A673 (cell line): Measurements from ENCODE around the gene FGGY. TPM values are rescaled to one million over a fixed set of nuclear protein-coding genes. Genes with fewer than 3 reads are reported as not detected.

Experiments
- BruUV-seq: library from RNA; stranded (reverse); fragments of 400-500 nt; replicated peaks from 2 replicates; lab custom pipeline; 2021; lab: Mats Ljungman, UMichigan
- CTCF ChIA-PET: fragments of 300-600 bp; sonication (Branson Sonifier 250); formaldehyde crosslinking; loops from one replicate; lab custom pipeline; 2022; ENCODE audit warnings: antibody characterized with exemption; lab: Charles Lee
- POLR2A ChIA-PET: fragments of 300-600 bp; sonication (Branson Sonifier 250); formaldehyde crosslinking; loops from one replicate; lab custom pipeline; 2022; ENCODE audit warnings: antibody characterized with exemption; ENCODE audit not compliant: low non-redundant PET; lab: Charles Lee
- DNase-seq: peaks from one replicate; pipeline ENCODE4 v3.0.0-alpha.2; 2015; ENCODE audit warnings: low spot score
- H3K27ac ChIP-seq: fragments of 200-600 bp; sonication (generic); 2 replicates; pipeline ENCODE4 v1.5.1; 2016; ENCODE audit warnings: mixed run types, low read depth, mild to moderate bottlenecking, mixed read lengths, antibody characterized with exemption, low read length; ENCODE audit not compliant: poor library complexity, severe bottlenecking
- H3K27me3 ChIP-seq: fragments of 200-600 bp; sonication (generic); replicated peaks from 2 replicates; pipeline ENCODE4 v1.6.1; 2017; ENCODE audit warnings: mixed run types, low read depth, mild to moderate bottlenecking, mixed read lengths, antibody characterized with exemption, low read length; ENCODE audit not compliant: insufficient read depth, poor library complexity
- H3K36me3 ChIP-seq: fragments of 200-600 bp; sonication (generic); 2 replicates; pipeline ENCODE4 v1.6.1; 2016; ENCODE audit warnings: mixed run types, mild to moderate bottlenecking, mixed read lengths, antibody characterized with exemption, low read length; ENCODE audit not compliant: insufficient read depth, poor library complexity, severe bottlenecking
- H3K4me1 ChIP-seq: fragments of 200-600 bp; sonication (generic); 2 replicates; pipeline ENCODE4 v1.6.1; 2017; ENCODE audit warnings: mixed run types, mild to moderate bottlenecking, mixed read lengths, antibody characterized with exemption, low read length; ENCODE audit not compliant: insufficient read depth, poor library complexity, severe bottlenecking
- H3K4me3 ChIP-seq: fragments of 200-600 bp; sonication (generic); 2 replicates; pipeline ENCODE4 v1.5.1; 2016; ENCODE audit warnings: low read depth, mixed run types, mild to moderate bottlenecking, mixed read lengths, low read length; ENCODE audit not compliant: poor library complexity, severe bottlenecking
- H3K9me3 ChIP-seq: fragments of 200-600 bp; sonication (generic); 2 replicates; pipeline ENCODE4 v1.6.1; 2016; ENCODE audit warnings: mixed run types, low read depth, mild to moderate bottlenecking, mixed read lengths, antibody characterized with exemption, low read length; ENCODE audit not compliant: poor library complexity, severe bottlenecking
- EZH2 ChIP-seq: fragments of 200-600 bp; sonication (generic); IDR thresholded peaks from 2 replicates; pipeline ENCODE4 v1.6.1; 2017; ENCODE audit warnings: borderline replicate concordance, low read depth, mild to moderate bottlenecking, mixed read lengths, antibody characterized with exemption, low read length; ENCODE audit not compliant: poor library complexity, severe bottlenecking
- intact Hi-C: fragments of 100-400 bp; cut with micrococcal nuclease; formaldehyde crosslinking; loops from one replicate; pipeline ENCODE4 v1.10.0; 2022; ENCODE audit not compliant: unreplicated experiment
- total RNA-seq: library from RNA; stranded (reverse); gene quantifications from 2 replicates; pipeline ENCODE4 v1.2.3, GENCODE V29; 2021
- TF ChIP-seq, protein P1 (sequence below): fragments of 300-800, 200-600 bp; sonication (generic); conservative IDR thresholded peaks from 2 replicates; pipeline ENCODE4 v1.5.1; 2017; ENCODE audit warnings: low read depth, mild to moderate bottlenecking, antibody characterized with exemption, low read length, moderate library complexity, mixed read lengths

The FGGY gene
- total RNA-seq, 1 experiment from 2014 or later = 2.6 TPM

DNA sequence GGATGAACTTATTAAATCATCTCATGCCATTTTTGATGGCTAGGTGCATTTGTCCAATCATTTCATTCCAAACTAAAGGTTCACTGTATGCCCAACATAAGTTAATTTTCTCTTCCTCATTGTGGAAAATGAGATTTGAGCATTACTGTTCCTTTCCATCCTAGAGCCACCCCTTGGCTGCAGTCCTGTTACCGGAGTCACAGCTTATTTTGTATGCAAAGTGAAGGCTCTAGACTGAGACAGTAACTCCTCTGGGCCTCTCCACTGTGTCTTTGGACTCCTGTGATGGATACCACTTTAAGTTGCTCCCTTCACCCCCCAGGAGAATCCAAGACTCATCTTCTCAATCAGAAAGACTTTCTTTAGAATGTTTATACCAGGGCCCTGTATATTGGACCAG lies 59.7 kb downstream of the FGGY start:
- CTCF ChIA-PET = no interaction called here

DNA sequence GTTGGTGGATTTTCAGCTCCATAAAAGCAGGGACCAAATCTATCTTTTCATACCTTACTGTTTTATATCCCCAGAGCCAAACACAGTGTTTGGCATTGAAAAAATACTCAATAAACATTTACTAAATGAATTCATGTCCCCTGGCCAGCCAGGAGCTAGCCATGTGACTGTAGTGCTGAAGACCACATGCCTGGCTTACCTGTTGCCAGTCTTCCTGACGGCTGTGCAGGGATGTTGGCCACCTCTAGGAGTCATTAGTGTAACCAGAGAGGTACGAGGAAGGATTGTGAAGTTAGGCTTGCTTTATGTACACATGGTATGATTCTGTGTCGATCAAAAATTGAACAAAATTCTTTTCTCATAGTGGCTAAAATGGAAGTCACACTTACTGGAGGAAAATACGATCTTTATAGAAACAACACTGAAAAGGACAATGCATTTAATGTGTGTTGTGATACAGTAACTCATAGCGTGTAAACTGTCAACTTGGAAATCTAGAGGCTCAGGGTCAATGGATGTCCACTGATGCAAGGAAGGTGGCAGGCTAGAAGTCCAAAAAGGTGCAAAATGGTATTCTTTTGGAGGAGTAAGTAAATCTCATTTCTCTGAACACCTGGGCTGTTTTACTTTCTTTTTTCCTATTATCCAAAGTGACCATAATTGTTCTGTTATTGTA lies 60.9 kb downstream of the FGGY start:
- DNase-seq = no peak
- Histone ChIP-seq H3K9me3 (no peaks in the 10 kb centered on the region), H3K4me1 (no peaks in the 10 kb centered on the region), H3K27ac (no peak overlapping the region), H3K27me3 (no peaks in the 10 kb centered on the region), H3K36me3 (no peaks in the 10 kb centered on the region), H3K4me3 (no peak overlapping the region)
- POLR2A ChIA-PET = interaction anchor here (0.7 kb wide), 1 partner anchor 511 kb away, joined by 3 read pairs; no protein-coding TSS in a partner anchor
- TF ChIP-seq, protein P1, sequence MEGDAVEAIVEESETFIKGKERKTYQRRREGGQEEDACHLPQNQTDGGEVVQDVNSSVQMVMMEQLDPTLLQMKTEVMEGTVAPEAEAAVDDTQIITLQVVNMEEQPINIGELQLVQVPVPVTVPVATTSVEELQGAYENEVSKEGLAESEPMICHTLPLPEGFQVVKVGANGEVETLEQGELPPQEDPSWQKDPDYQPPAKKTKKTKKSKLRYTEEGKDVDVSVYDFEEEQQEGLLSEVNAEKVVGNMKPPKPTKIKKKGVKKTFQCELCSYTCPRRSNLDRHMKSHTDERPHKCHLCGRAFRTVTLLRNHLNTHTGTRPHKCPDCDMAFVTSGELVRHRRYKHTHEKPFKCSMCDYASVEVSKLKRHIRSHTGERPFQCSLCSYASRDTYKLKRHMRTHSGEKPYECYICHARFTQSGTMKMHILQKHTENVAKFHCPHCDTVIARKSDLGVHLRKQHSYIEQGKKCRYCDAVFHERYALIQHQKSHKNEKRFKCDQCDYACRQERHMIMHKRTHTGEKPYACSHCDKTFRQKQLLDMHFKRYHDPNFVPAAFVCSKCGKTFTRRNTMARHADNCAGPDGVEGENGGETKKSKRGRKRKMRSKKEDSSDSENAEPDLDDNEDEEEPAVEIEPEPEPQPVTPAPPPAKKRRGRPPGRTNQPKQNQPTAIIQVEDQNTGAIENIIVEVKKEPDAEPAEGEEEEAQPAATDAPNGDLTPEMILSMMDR = no peak
- no peak for TF ChIP-seq EZH2
- CTCF ChIA-PET = no interaction called here
- BruUV-seq = no TSS peak
- intact Hi-C loops = no loop called here

More for the DNA sequence above, 59.7 kb downstream of the FGGY start:
- intact Hi-C loops = no loop called here
- POLR2A ChIA-PET = no interaction called here
- Histone ChIP-seq H3K4me3 (no peak overlapping the region), H3K9me3 (no peaks in the 10 kb centered on the region), H3K36me3 (no peaks in the 10 kb centered on the region), H3K27me3 (no peaks in the 10 kb centered on the region), H3K27ac (no peak overlapping the region), H3K4me1 (no peaks in the 10 kb centered on the region)
- TF ChIP-seq, protein P1 = no peak
- TF ChIP-seq EZH2 = no peak
- BruUV-seq = no TSS peak
- DNase-seq = no peak

DNA sequence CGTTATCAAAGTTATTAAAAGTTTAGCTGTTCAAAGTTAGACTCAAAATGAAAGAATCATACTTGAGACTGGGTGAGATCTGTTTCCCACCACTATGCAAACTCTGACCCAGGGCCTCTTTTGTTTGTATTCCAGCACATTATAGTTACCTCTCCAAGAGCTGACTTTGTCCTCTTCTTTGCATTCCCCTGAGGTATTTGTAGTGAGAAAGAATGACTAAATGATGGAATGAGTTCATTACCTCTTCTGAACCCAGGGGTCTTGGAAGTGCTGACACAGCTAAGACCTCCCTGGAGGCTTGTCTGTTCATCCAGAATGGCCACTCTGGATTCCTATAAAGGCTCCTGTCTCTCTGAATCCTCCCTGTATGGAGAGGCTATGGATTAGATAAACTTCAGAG lies 62.4 kb downstream of the FGGY start:
- Histone ChIP-seq H3K27ac (no peak overlapping the region), H3K36me3 (no peaks in the 10 kb centered on the region), H3K9me3 (no peaks in the 10 kb centered on the region), H3K27me3 (no peaks in the 10 kb centered on the region), H3K4me1 (no peaks in the 10 kb centered on the region), H3K4me3 (no peak overlapping the region)
- ChIA-PET POLR2A (interaction anchor here (0.5 kb wide), 1 partner anchor 813 kb away, joined by 11 read pairs; the partner anchor contains the start of gene OMA1), CTCF (no interaction called here)
- intact Hi-C loops = no loop called here
- BruUV-seq = no TSS peak
- DNase-seq = no peak
- TF ChIP-seq, protein P1 = no peak
- no peak for TF ChIP-seq EZH2
